GM18499 (cell line): ENCODE measurements around the gene SPIRE1.

Experiments
- ATAC-seq: cut with Tn5 transposase; IDR thresholded peaks from one replicate; pipeline ENCODE4 v1.9.1; 2021; ENCODE audit warnings: moderate number of reproducible peaks; ENCODE audit not compliant: insufficient read depth, unreplicated experiment

SPIRE1 gene

GRCh38 chr18:12460874-12461273, 197.0 kb downstream of the SPIRE1 start:
- no peak for ATAC-seq

GRCh38 chr18:12458771-12459170, 199.1 kb downstream of the SPIRE1 start:
- ATAC-seq, result no peak

GRCh38 chr18:12456441-12456840, 201.5 kb downstream of the SPIRE1 start:
- ATAC-seq, result no peak

- no peak for ATAC-seq
These were observed 202.4 kb downstream of the SPIRE1 start for GRCh38 chr18:12455496-12455895.

GRCh38 chr18:12452784-12453183, 205.1 kb downstream of the SPIRE1 start:
- no peak for ATAC-seq

- ATAC-seq, result no peak
These were observed 206.5 kb downstream of the SPIRE1 start for GRCh38 chr18:12451428-12451827.

- ATAC-seq, result no peak
These were observed 208.7 kb downstream of the SPIRE1 start for GRCh38 chr18:12449051-12449785.

GRCh38 chr18:12445554-12445953, 212.4 kb downstream of the SPIRE1 start:
- ATAC-seq, result no peak

GRCh38 chr18:12443551-12443950, 214.4 kb downstream of the SPIRE1 start:
- no peak for ATAC-seq

- ATAC-seq, result no peak
These were observed 215.0 kb downstream of the SPIRE1 start for GRCh38 chr18:12442946-12443345.

GRCh38 chr18:12441475-12442034, 216.4 kb downstream of the SPIRE1 start:
- no peak for ATAC-seq

GRCh38 chr18:12438257-12438656, 219.7 kb downstream of the SPIRE1 start:
- ATAC-seq, result no peak

GRCh38 chr18:12435867-12436266, 222.0 kb downstream of the SPIRE1 start:
- no peak for ATAC-seq

- ATAC-seq, result no peak
These were observed 223.4 kb downstream of the SPIRE1 start for GRCh38 chr18:12434541-12434929.

- no peak for ATAC-seq
These were observed 223.9 kb downstream of the SPIRE1 start for GRCh38 chr18:12433829-12434540.

- ATAC-seq, result no peak
These were observed 225.0 kb downstream of the SPIRE1 start for GRCh38 chr18:12432881-12433280.

GRCh38 chr18:12432196-12432595, 225.7 kb downstream of the SPIRE1 start:
- ATAC-seq, result no peak

- no peak for ATAC-seq
These were observed 226.3 kb downstream of the SPIRE1 start for GRCh38 chr18:12431561-12431960.

- ATAC-seq, result no peak
These were observed 227.5 kb downstream of the SPIRE1 start for GRCh38 chr18:12430137-12430990.

- no peak for ATAC-seq
These were observed 228.4 kb downstream of the SPIRE1 start for GRCh38 chr18:12429556-12429955.

GRCh38 chr18:12428923-12429322, 229.0 kb downstream of the SPIRE1 start:
- ATAC-seq, result no peak
